Uterus (tissue), 2 donors: ENCODE measurements around the gene BRAT1.

Source experiments
- POLR2A ChIP-seq, 2 donors: fragments of 450-650 bp; IDR thresholded peaks; one replicate each; pipeline ENCODE4 v1.6.1; 2016; ENCODE audit warnings: antibody characterized with exemption in 2 of 2, mild to moderate bottlenecking in 1 of 2, moderate library complexity in 1 of 2
- TF ChIP-seq, protein P1 (sequence below), 4 experiments: fragments of 200-600 bp in 2 of 4; fragments of 450-650 bp in 2 of 4; sonication (generic) in 2 of 4; IDR thresholded peaks; one replicate each; pipeline ENCODE4 v1.5.1; 2016 to 2019; ENCODE audit warnings: antibody characterized with exemption in 4 of 4, mild to moderate bottlenecking in 2 of 4, moderate library complexity in 1 of 4

- TF ChIP-seq, protein P1, sequence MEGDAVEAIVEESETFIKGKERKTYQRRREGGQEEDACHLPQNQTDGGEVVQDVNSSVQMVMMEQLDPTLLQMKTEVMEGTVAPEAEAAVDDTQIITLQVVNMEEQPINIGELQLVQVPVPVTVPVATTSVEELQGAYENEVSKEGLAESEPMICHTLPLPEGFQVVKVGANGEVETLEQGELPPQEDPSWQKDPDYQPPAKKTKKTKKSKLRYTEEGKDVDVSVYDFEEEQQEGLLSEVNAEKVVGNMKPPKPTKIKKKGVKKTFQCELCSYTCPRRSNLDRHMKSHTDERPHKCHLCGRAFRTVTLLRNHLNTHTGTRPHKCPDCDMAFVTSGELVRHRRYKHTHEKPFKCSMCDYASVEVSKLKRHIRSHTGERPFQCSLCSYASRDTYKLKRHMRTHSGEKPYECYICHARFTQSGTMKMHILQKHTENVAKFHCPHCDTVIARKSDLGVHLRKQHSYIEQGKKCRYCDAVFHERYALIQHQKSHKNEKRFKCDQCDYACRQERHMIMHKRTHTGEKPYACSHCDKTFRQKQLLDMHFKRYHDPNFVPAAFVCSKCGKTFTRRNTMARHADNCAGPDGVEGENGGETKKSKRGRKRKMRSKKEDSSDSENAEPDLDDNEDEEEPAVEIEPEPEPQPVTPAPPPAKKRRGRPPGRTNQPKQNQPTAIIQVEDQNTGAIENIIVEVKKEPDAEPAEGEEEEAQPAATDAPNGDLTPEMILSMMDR (IDR thresholded peaks at IDR 0.05): peak in 2 of 4 experiments; percentile 34 to 54
- peak in 1 of 2 donors; percentile 37 for TF ChIP-seq POLR2A (IDR thresholded peaks at IDR 0.05)
These were observed 3.4 kb upstream of the BRAT1 start, which contains the start of gene IQCE for GRCh38 chr7:2558629-2559282.
